ENCODE measurements around the gene CHAD.

DNA sequence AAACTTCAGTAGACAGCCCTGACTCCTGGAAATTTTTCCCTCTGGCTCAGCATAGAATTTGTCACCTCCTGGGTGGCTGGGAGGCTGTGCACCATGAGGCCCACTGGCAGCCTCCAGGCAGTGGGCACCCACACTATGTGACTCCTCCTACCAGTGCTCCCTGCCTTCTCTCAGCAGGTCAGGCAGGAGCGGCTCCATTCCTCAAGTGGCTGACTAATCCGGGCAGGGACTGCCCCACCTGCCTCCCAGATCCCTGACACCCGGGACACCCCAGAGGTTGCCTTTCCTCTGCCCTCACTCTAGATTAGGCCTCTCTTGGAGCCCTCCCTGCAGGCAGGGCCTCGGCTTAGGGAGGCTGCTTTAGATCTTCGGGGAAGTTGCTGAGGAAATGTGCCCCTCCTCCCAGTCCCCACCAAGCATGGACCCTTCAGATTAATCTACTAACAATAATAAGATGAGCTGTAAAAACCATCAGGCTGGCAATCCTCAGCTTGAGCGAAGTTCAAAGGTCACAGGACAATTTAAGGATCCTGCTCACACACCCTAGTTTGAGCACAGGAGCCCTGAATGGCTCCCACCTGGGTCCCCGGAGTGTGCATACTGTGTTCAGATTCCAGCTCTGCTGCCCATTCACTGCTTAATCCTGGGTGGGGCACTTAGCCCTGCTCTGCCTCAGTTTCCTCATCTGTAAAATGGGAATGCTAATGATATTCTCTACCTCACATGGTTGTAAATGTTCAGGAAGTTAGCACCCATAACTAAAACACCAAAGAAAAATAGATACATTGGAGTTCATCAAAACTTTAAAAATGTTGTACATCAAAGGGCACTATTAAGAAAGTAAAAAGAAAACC is 29.6 kb upstream of the CHAD start:
- TF ChIP-seq, protein P1, sequence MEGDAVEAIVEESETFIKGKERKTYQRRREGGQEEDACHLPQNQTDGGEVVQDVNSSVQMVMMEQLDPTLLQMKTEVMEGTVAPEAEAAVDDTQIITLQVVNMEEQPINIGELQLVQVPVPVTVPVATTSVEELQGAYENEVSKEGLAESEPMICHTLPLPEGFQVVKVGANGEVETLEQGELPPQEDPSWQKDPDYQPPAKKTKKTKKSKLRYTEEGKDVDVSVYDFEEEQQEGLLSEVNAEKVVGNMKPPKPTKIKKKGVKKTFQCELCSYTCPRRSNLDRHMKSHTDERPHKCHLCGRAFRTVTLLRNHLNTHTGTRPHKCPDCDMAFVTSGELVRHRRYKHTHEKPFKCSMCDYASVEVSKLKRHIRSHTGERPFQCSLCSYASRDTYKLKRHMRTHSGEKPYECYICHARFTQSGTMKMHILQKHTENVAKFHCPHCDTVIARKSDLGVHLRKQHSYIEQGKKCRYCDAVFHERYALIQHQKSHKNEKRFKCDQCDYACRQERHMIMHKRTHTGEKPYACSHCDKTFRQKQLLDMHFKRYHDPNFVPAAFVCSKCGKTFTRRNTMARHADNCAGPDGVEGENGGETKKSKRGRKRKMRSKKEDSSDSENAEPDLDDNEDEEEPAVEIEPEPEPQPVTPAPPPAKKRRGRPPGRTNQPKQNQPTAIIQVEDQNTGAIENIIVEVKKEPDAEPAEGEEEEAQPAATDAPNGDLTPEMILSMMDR (tag by site-specific recombination; IDR thresholded peaks at IDR 0.05): no peak
- TF ChIP-seq, protein P2, sequence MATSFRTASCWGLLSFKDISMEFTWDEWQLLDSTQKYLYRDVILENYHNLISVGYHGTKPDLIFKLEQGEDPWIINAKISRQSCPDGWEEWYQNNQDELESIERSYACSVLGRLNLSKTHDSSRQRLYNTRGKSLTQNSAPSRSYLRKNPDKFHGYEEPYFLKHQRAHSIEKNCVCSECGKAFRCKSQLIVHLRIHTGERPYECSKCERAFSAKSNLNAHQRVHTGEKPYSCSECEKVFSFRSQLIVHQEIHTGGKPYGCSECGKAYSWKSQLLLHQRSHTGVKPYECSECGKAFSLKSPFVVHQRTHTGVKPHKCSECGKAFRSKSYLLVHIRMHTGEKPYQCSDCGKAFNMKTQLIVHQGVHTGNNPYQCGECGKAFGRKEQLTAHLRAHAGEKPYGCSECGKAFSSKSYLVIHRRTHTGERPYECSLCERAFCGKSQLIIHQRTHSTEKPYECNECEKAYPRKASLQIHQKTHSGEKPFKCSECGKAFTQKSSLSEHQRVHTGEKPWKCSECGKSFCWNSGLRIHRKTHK (tag by site-specific recombination; IDR thresholded peaks at IDR 0.05): no peak
- no peak for TF ChIP-seq SP7 (tag by site-specific recombination; IDR thresholded peaks at IDR 0.05)
- no peak for TF ChIP-seq ZNF302 (tag by site-specific recombination; IDR thresholded peaks at IDR 0.05; ENCODE audit: low read depth)
- TF ChIP-seq FEZF1 (tag by site-specific recombination; IDR thresholded peaks at IDR 0.05): no peak
- TF ChIP-seq ZBTB1 (tag by site-specific recombination; IDR thresholded peaks at IDR 0.05): no peak
